HG03280 (cell line): ENCODE measurements around the gene ERCC6L.

Experiments
- ATAC-seq: cut with Tn5 transposase; IDR thresholded peaks from one replicate; pipeline ENCODE4 v1.9.1; 2021; ENCODE audit warnings: mild to moderate bottlenecking, moderate library complexity; ENCODE audit not compliant: unreplicated experiment

Gene ERCC6L

DNA sequence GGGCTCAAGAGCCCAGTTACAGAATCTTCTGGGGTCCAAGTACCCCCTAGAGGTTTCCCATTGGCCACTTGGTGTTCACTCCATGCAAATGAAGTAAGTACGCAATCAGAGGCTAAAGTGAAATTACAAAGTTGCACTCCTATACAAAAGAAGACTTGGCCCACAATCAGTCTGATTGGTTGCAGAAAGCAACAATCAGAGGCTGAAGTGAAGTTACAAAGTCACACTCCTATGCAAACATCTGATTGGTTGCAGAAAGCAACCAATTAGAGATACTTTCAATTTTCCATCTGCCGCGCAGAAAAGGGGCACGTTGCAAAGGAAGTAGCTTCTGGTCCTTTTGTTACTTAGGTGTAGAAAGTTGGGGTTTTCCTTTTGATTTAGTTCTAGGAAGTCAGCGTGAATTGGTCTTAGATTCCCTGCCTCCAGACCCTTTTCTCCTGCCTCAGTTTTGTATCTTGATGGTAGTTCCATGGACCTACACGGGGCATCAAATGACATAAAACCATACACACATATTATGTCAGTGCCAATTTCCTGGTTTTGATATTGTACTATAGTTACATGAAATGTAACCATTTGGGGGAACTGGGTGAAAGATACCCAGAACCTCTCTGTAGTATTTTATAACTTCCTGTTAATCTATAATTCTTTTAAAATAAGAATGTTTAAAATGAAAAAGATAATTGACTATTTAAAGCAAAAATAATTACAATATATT is 69.7 kb downstream of the ERCC6L start:
- no peak for ATAC-seq

DNA sequence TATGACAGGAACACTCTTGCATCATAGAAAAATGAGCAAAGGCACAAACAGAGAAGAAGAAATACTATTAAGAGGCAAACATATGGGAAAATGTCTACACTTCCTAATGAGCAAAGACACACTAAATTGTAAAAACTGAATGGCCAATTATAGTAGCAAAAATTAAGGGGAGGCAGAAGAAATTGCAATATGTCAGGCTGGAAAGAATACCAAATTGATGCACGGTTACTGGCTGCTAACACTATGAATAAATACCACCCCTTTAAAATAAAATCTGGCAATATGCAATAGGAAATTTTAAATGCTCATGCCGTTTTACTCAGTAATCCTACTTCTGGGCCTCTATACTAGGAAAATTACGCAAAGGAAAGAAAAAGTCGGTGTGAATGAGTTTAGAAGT is 73.3 kb downstream of the ERCC6L start:
- no peak for ATAC-seq

DNA sequence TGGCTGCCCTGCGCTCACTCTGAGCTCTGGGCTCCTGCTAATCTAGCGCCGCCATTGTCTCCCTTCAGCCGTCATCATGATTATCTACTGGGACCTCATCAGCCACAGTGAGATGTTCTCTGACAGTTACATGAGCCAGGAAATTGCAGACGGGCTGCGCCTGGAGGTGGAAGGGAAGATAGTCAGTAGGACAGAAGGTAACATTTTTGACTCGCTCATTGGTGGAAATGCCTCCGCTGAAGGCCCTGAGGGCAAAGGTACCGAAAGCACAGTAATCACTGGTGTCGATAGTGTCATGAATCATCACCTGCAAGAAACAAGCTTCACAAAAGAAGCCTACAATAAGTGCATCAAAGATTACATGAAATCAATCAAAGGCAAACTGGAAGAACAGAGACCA is 79.1 kb downstream of the ERCC6L start:
- no peak for ATAC-seq

DNA sequence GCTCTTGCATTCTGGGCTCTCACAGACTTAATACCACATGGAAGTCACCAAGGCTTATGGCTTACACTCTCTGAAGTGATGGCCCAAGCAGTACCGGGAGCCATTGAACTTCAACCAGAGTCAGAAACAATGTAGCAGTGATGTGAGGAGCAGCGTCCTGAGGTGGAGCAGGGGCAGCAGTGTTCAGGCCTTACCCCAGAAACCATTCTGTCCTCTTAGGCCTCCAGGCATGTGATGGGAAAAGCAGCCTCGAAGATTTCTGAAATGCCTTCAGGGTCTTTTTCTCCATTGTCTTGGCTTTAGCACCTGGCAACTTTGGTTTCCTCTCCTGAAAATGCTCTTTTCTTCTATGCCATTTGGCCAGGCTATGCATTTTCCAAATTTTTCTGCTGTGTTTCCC is 80.1 kb downstream of the ERCC6L start:
- ATAC-seq = no peak
